Measurements from ENCODE around the gene LGALS7B. TPM values are rescaled to one million over a fixed set of nuclear protein-coding genes. Genes with fewer than 3 reads are reported as not detected.

The LGALS7B gene
- total and polyA plus RNA-seq, 2 of the 8 experiments (the other 6 are each of a cell fraction or from before 2014, with no cell fraction given), result 3.6 TPM; not detected in 1

DNA sequence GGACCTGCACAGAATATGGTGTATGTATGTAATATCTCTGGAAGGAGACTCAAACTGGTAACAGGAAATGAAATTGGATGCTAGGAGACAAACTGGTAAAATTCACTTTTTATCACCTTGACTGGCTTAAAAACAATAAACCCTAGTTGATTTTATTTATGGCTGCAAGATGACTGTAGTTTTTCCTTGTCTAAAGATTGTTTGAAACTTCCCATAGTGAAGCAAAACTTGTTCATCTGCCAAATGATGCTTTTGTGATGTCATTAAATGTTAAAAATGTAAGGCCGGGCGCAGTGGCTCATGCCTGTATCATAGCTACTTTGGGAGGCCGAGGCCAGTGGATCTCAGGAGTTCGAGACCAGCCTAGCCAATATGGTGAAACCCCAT, 45.1 kb downstream of the LGALS7B start (continued):
- TF ChIP-seq, protein P1, sequence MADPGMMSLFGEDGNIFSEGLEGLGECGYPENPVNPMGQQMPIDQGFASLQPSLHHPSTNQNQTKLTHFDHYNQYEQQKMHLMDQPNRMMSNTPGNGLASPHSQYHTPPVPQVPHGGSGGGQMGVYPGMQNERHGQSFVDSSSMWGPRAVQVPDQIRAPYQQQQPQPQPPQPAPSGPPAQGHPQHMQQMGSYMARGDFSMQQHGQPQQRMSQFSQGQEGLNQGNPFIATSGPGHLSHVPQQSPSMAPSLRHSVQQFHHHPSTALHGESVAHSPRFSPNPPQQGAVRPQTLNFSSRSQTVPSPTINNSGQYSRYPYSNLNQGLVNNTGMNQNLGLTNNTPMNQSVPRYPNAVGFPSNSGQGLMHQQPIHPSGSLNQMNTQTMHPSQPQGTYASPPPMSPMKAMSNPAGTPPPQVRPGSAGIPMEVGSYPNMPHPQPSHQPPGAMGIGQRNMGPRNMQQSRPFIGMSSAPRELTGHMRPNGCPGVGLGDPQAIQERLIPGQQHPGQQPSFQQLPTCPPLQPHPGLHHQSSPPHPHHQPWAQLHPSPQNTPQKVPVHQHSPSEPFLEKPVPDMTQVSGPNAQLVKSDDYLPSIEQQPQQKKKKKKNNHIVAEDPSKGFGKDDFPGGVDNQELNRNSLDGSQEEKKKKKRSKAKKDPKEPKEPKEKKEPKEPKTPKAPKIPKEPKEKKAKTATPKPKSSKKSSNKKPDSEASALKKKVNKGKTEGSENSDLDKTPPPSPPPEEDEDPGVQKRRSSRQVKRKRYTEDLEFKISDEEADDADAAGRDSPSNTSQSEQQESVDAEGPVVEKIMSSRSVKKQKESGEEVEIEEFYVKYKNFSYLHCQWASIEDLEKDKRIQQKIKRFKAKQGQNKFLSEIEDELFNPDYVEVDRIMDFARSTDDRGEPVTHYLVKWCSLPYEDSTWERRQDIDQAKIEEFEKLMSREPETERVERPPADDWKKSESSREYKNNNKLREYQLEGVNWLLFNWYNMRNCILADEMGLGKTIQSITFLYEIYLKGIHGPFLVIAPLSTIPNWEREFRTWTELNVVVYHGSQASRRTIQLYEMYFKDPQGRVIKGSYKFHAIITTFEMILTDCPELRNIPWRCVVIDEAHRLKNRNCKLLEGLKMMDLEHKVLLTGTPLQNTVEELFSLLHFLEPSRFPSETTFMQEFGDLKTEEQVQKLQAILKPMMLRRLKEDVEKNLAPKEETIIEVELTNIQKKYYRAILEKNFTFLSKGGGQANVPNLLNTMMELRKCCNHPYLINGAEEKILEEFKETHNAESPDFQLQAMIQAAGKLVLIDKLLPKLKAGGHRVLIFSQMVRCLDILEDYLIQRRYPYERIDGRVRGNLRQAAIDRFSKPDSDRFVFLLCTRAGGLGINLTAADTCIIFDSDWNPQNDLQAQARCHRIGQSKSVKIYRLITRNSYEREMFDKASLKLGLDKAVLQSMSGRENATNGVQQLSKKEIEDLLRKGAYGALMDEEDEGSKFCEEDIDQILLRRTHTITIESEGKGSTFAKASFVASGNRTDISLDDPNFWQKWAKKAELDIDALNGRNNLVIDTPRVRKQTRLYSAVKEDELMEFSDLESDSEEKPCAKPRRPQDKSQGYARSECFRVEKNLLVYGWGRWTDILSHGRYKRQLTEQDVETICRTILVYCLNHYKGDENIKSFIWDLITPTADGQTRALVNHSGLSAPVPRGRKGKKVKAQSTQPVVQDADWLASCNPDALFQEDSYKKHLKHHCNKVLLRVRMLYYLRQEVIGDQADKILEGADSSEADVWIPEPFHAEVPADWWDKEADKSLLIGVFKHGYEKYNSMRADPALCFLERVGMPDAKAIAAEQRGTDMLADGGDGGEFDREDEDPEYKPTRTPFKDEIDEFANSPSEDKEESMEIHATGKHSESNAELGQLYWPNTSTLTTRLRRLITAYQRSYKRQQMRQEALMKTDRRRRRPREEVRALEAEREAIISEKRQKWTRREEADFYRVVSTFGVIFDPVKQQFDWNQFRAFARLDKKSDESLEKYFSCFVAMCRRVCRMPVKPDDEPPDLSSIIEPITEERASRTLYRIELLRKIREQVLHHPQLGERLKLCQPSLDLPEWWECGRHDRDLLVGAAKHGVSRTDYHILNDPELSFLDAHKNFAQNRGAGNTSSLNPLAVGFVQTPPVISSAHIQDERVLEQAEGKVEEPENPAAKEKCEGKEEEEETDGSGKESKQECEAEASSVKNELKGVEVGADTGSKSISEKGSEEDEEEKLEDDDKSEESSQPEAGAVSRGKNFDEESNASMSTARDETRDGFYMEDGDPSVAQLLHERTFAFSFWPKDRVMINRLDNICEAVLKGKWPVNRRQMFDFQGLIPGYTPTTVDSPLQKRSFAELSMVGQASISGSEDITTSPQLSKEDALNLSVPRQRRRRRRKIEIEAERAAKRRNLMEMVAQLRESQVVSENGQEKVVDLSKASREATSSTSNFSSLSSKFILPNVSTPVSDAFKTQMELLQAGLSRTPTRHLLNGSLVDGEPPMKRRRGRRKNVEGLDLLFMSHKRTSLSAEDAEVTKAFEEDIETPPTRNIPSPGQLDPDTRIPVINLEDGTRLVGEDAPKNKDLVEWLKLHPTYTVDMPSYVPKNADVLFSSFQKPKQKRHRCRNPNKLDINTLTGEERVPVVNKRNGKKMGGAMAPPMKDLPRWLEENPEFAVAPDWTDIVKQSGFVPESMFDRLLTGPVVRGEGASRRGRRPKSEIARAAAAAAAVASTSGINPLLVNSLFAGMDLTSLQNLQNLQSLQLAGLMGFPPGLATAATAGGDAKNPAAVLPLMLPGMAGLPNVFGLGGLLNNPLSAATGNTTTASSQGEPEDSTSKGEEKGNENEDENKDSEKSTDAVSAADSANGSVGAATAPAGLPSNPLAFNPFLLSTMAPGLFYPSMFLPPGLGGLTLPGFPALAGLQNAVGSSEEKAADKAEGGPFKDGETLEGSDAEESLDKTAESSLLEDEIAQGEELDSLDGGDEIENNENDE (IDR thresholded peaks at IDR 0.05; ENCODE audit: insufficient replicate concordance, low read length), result no peak
- no peak for TF ChIP-seq ATF3 (IDR thresholded peaks at IDR 0.05; ENCODE audit: insufficient read depth, low read depth, low read length)
- TF ChIP-seq USF2 (IDR thresholded peaks at IDR 0.05; ENCODE audit: low read length), result no peak
- TF ChIP-seq POU5F1 (IDR thresholded peaks at IDR 0.05; ENCODE audit: low read depth, low read length), result no peak
- TF ChIP-seq NANOG (IDR thresholded peaks at IDR 0.05; ENCODE audit: insufficient read depth, low read depth, low read length, poor library complexity, severe bottlenecking), result no peak
- TF ChIP-seq SUZ12 (IDR thresholded peaks at IDR 0.05; ENCODE audit: low read length), result no peak
- TF ChIP-seq EP300 (IDR thresholded peaks at IDR 0.05; ENCODE audit: borderline replicate concordance in 1 of 2, low read depth in 2 of 2, low read length in 2 of 2), result no peak
